Caco-2 (cell line): Measurements from ENCODE around the gene PPIE. TPM values are rescaled to one million over a fixed set of nuclear protein-coding genes. Genes with fewer than 3 reads are reported as not detected.
"Not testable (repeated sequence)": the region's sequence is repeated elsewhere in the genome, so short reads cannot be mapped to it uniquely, and the experiment has no call there.

Source experiments
- BruUV-seq: library from RNA; stranded (reverse); fragments of 400-500 nt; replicated peaks from 2 replicates; lab custom pipeline; 2021; lab: Mats Ljungman, UMichigan
- CTCF ChIA-PET: fragments of 300-600 bp; sonication (Branson Sonifier 250); formaldehyde crosslinking; loops from one replicate; lab custom pipeline; 2022; ENCODE audit warnings: antibody characterized with exemption; lab: Charles Lee
- POLR2A ChIA-PET: fragments of 300-600 bp; sonication (Branson Sonifier 250); formaldehyde crosslinking; loops from one replicate; lab custom pipeline; 2022; ENCODE audit warnings: antibody characterized with exemption; lab: Charles Lee
- DNase-seq, 2 experiments: peaks; one replicate each; pipeline versions ENCODE4 v3.0.0 to v3.0.0-alpha.2; 2020 to 2022
- H3K27me3 ChIP-seq: replicated peaks from 2 replicates; pipeline ENCODE4 v1.6.0; 2011; ENCODE audit warnings: low read length; ENCODE audit not compliant: control insufficient read depth, insufficient read depth
- H3K36me3 ChIP-seq: 2 replicates; pipeline ENCODE4 v1.5.1; 2011; ENCODE audit warnings: low read length; ENCODE audit not compliant: control insufficient read depth, insufficient read depth
- H3K4me1 ChIP-seq: fragments of 250-450 bp; sonication (Bioruptor Pico); 2 replicates; pipeline ENCODE4 v1.5.1; 2020; ENCODE audit warnings: mild to moderate bottlenecking
- H3K4me3 ChIP-seq: 2 replicates; pipeline ENCODE4 v1.5.1; 2011; ENCODE audit warnings: low read depth, mild to moderate bottlenecking, control low read depth, low read length
- H3K9me3 ChIP-seq: fragments of 250-450 bp; sonication (Bioruptor Pico); 2 replicates; pipeline ENCODE4 v1.5.1; 2020; ENCODE audit warnings: mild to moderate bottlenecking, moderate library complexity
- H3K27ac Mint-ChIP-seq: one replicate; pipeline ENCODE4 v1.8.0; 2022; ENCODE audit warnings: mixed read lengths; ENCODE audit not compliant: unreplicated experiment
- H3K27me3 Mint-ChIP-seq: one replicate; pipeline ENCODE4 v1.8.0; 2022; ENCODE audit warnings: mixed read lengths; ENCODE audit not compliant: insufficient read depth, unreplicated experiment
- H3K36me3 Mint-ChIP-seq: one replicate; pipeline ENCODE4 v1.8.0; 2022; ENCODE audit warnings: mild to moderate bottlenecking, mixed read lengths; ENCODE audit not compliant: insufficient read depth, unreplicated experiment
- H3K4me1 Mint-ChIP-seq: one replicate; pipeline ENCODE4 v1.8.0; 2022; ENCODE audit warnings: low read depth, mixed read lengths; ENCODE audit not compliant: unreplicated experiment
- H3K4me3 Mint-ChIP-seq: one replicate; pipeline ENCODE4 v1.8.0; 2022; ENCODE audit warnings: mild to moderate bottlenecking, moderate library complexity, mixed read lengths; ENCODE audit not compliant: unreplicated experiment
- H3K9me3 Mint-ChIP-seq: one replicate; pipeline ENCODE4 v1.8.0; 2022; ENCODE audit warnings: mixed read lengths; ENCODE audit not compliant: unreplicated experiment
- intact Hi-C: fragments of 100-400 bp; cut with micrococcal nuclease; formaldehyde crosslinking; loops from one replicate; pipeline ENCODE4 v1.10.0; 2022; ENCODE audit not compliant: unreplicated experiment
- total RNA-seq: library from RNA; stranded (reverse); gene quantifications from 2 replicates; pipeline ENCODE4 v1.2.3, GENCODE V29; 2022

Gene PPIE
- total RNA-seq, 1 experiment from 2014 or later = 39.2 TPM

GRCh38 chr1:39769502-39769901 is 30.8 kb downstream of the PPIE start:
- DNase-seq, H3K4me3 Mint-ChIP-seq, H3K27me3 Mint-ChIP-seq, H3K9me3 ChIP-seq, H3K36me3 Mint-ChIP-seq, H3K4me1 Mint-ChIP-seq, H3K9me3 Mint-ChIP-seq, H3K4me3 ChIP-seq, H3K27me3 ChIP-seq, BruUV-seq, intact Hi-C loops, H3K4me1 ChIP-seq, CTCF ChIA-PET, H3K27ac Mint-ChIP-seq, H3K36me3 ChIP-seq: not testable (repeated sequence)
- POLR2A ChIA-PET = interaction anchor here (1.4 kb wide), 1 partner anchor 31 kb away, joined by 8 read pairs; the partner anchor contains the start of gene PPIE

- H3K36me3 Mint-ChIP-seq, H3K36me3 ChIP-seq, H3K9me3 Mint-ChIP-seq, CTCF ChIA-PET, H3K9me3 ChIP-seq, POLR2A ChIA-PET, H3K27me3 Mint-ChIP-seq, H3K4me1 ChIP-seq, H3K4me3 ChIP-seq, BruUV-seq, H3K4me3 Mint-ChIP-seq, intact Hi-C loops, H3K4me1 Mint-ChIP-seq, DNase-seq, H3K27ac Mint-ChIP-seq, H3K27me3 ChIP-seq: not testable (repeated sequence)
These were observed 31.7 kb downstream of the PPIE start for GRCh38 chr1:39770100-39771021.

GRCh38 chr1:39771022-39771532 is 32.4 kb downstream of the PPIE start, which contains the start of gene OXCT2:
TSS of gene OXCT2 (minus strand) at chr1:39771348. CDS start at chr1:39771255, 93 bp downstream.
- H3K9me3 Mint-ChIP-seq, H3K4me1 Mint-ChIP-seq, H3K4me1 ChIP-seq, DNase-seq, POLR2A ChIA-PET, CTCF ChIA-PET, H3K27ac Mint-ChIP-seq, H3K36me3 ChIP-seq, intact Hi-C loops, H3K4me3 ChIP-seq, H3K27me3 Mint-ChIP-seq, H3K4me3 Mint-ChIP-seq, BruUV-seq, H3K27me3 ChIP-seq, H3K9me3 ChIP-seq, H3K36me3 Mint-ChIP-seq: not testable (repeated sequence)

- H3K36me3 Mint-ChIP-seq, H3K9me3 ChIP-seq, H3K36me3 ChIP-seq, H3K27ac Mint-ChIP-seq, POLR2A ChIA-PET, CTCF ChIA-PET, H3K4me1 ChIP-seq, BruUV-seq, H3K4me3 ChIP-seq, H3K4me1 Mint-ChIP-seq, DNase-seq, H3K9me3 Mint-ChIP-seq, H3K4me3 Mint-ChIP-seq, H3K27me3 ChIP-seq, intact Hi-C loops, H3K27me3 Mint-ChIP-seq: not testable (repeated sequence)
These were observed 34.8 kb downstream of the PPIE start for GRCh38 chr1:39773369-39773979.

- H3K27ac Mint-ChIP-seq = peak overlapping the region; percentile 63
- H3K36me3 ChIP-seq, H3K4me3 ChIP-seq, H3K27me3 Mint-ChIP-seq, H3K9me3 ChIP-seq, BruUV-seq, H3K36me3 Mint-ChIP-seq, H3K4me3 Mint-ChIP-seq, H3K4me1 ChIP-seq, CTCF ChIA-PET, H3K4me1 Mint-ChIP-seq, intact Hi-C loops, H3K9me3 Mint-ChIP-seq, POLR2A ChIA-PET, H3K27me3 ChIP-seq: not testable (repeated sequence)
- DNase-seq = peak; percentile 49 to 73
These were observed 36.5 kb downstream of the PPIE start for GRCh38 chr1:39775141-39775540.

- H3K9me3 Mint-ChIP-seq, H3K4me3 ChIP-seq, BruUV-seq, H3K36me3 ChIP-seq, H3K27me3 Mint-ChIP-seq, H3K4me1 ChIP-seq, H3K4me1 Mint-ChIP-seq, DNase-seq, CTCF ChIA-PET, intact Hi-C loops, H3K9me3 ChIP-seq, H3K4me3 Mint-ChIP-seq, H3K36me3 Mint-ChIP-seq, POLR2A ChIA-PET, H3K27me3 ChIP-seq: not testable (repeated sequence)
- H3K27ac Mint-ChIP-seq = peak overlapping the region; percentile 63
These were observed 37.2 kb downstream of the PPIE start for GRCh38 chr1:39775676-39776399.
